ENCODE measurements around the gene RHOB.

Gene RHOB

DNA sequence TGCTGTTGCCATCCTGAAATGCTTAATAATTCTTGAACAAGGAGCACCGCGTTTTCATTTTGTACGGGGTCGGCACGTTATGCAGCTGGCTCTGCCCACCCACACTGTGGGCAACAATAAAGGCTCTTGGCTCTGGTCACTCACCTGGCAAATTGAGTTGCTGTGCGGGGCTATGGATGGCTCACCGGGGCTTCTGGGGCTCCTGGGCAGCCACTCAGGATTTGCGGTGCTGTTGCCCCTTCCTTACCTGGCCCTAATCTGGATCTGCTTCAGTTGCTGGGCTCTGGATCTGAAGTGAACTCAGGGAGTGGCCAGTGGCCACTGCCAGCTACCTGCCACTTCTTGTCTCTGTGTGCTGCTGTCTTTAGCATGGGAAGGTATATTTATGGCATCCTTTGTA lies 22.7 kb downstream of the RHOB start:
- TF ChIP-seq FOXP2 (optimal IDR thresholded peaks at IDR 0.05; ENCODE audit: control extremely low read depth, extremely low read length, insufficient read depth) (no peak), EZH2 (IDR thresholded peaks at IDR 0.05) (no peak), POLR2AphosphoS5 (IDR thresholded peaks at IDR 0.05; ENCODE audit: borderline replicate concordance, low read depth, low read length) (no peak)
- DNase-seq (ENCODE audit: low read depth, low spot score): no peak
- no peaks in the 10 kb centered on the region for H3K9me3 ChIP-seq (ENCODE audit: low read depth, low read length)

DNA sequence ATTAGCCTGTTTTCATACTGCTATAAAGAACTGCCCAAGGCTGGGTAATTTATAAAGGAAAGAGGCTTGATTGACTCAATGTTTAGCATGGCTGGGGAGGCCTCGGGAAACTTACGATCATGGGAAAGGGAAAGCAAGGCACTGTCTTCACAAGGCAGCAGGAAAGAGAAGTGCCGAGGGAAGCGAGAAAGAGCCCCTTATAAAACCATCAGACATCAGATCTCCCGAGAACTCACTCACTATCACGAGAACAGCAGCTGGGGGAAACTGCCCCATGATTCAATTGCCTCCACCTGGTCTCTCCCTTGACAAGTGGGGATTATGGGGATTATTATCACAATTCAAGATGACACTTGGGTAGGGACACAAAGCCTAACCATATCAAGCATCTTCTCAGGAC lies 23.3 kb downstream of the RHOB start:
- DNase-seq (ENCODE audit: low read depth, low spot score): no peak
- Histone ChIP-seq H3K9me3 (ENCODE audit: low read depth, low read length) (no peaks in the 10 kb centered on the region), H3K36me3 (ENCODE audit: insufficient read depth, low read length) (no peaks in the 10 kb centered on the region), H3K27ac (no peak overlapping the region), H3K9ac (ENCODE audit: insufficient read length) (no peak overlapping the region), H3K4me3 (no peak overlapping the region)
- no peak for TF ChIP-seq FOXP2 (optimal IDR thresholded peaks at IDR 0.05; ENCODE audit: control extremely low read depth, extremely low read length, insufficient read depth)
- no peak for TF ChIP-seq EZH2 (IDR thresholded peaks at IDR 0.05)
- no peak for TF ChIP-seq POLR2AphosphoS5 (IDR thresholded peaks at IDR 0.05; ENCODE audit: borderline replicate concordance, low read depth, low read length)

More for the DNA sequence above, 22.7 kb downstream of the RHOB start:
- Histone ChIP-seq H3K9ac (ENCODE audit: insufficient read length) (no peak overlapping the region), H3K4me3 (no peak overlapping the region), H3K36me3 (ENCODE audit: insufficient read depth, low read length) (no peaks in the 10 kb centered on the region), H3K27ac (no peak overlapping the region)

DNA sequence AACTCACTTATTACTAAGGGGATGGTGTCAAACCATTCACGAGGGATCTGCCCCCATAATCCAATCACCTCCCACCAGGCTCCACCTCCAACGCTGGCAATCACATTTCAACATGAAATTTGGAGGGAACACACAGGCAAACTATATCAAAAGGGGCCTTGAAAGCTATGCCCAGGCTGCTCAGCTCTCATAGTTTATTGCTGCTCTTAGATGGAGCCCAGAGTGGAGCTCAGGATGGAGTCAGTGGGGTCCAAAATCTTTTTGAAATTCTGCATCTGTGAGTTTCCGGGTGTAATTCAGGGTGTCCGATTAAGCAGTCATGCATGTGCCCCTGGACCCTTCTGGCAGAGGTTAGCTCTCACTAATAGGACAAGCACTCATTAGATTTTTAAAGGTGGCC lies 24.3 kb downstream of the RHOB start:
- no peaks in the 10 kb centered on the region for H3K9me3 ChIP-seq (ENCODE audit: low read depth, low read length)
- no peak for TF ChIP-seq EZH2 (IDR thresholded peaks at IDR 0.05)
- TF ChIP-seq POLR2AphosphoS5 (IDR thresholded peaks at IDR 0.05; ENCODE audit: borderline replicate concordance, low read depth, low read length): no peak
- no peak for TF ChIP-seq FOXP2 (optimal IDR thresholded peaks at IDR 0.05; ENCODE audit: control extremely low read depth, extremely low read length, insufficient read depth)

DNA sequence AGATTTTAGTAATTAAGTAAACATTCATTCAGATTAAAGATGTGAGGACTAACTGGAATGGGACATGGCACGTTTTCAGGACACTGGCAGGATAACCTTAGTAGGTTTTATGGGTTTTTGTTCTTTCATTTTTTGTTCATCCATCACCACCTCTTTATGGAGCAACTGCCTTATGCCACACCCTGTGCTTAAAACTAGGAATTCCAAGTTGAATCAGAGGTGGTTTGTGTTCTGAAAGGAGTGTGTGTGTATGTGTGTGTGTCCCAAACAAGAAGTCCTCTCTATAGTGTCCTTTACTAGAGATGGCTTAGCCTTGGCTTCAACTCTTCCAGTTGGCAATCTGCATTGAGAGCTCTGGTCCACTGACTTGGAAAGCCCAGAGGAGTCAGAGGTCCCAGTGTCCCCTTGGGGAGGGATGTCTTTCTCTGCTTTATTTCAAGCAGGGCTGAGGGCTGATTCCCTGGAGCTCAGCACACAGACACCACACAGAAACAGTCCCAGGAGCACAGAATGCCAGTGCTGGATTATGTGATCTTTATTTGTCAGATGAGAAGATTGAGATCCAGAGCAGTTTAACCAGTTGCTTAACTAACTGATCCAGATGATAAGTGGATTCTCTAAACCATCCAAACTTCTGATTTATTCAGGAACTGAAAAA lies 25.2 kb downstream of the RHOB start:
- no peaks in the 10 kb centered on the region for H3K9me3 ChIP-seq (ENCODE audit: low read depth, low read length)
- no peak overlapping the region for H3K4me3 ChIP-seq
- no peak for DNase-seq (ENCODE audit: low read depth, low spot score)
- H3K9ac ChIP-seq (ENCODE audit: insufficient read length): no peak overlapping the region
- H3K36me3 ChIP-seq (ENCODE audit: insufficient read depth, low read length): no peaks in the 10 kb centered on the region
- TF ChIP-seq POLR2AphosphoS5 (IDR thresholded peaks at IDR 0.05; ENCODE audit: borderline replicate concordance, low read depth, low read length) (no peak), FOXP2 (optimal IDR thresholded peaks at IDR 0.05; ENCODE audit: control extremely low read depth, extremely low read length, insufficient read depth) (no peak), EZH2 (IDR thresholded peaks at IDR 0.05) (no peak)
- no peak overlapping the region for H3K27ac ChIP-seq

More for the DNA sequence above, 24.3 kb downstream of the RHOB start:
- no peak overlapping the region for H3K9ac ChIP-seq (ENCODE audit: insufficient read length)
- no peak overlapping the region for H3K4me3 ChIP-seq
- no peak for DNase-seq (ENCODE audit: low read depth, low spot score)
- no peak overlapping the region for H3K27ac ChIP-seq
- no peaks in the 10 kb centered on the region for H3K36me3 ChIP-seq (ENCODE audit: insufficient read depth, low read length)

DNA sequence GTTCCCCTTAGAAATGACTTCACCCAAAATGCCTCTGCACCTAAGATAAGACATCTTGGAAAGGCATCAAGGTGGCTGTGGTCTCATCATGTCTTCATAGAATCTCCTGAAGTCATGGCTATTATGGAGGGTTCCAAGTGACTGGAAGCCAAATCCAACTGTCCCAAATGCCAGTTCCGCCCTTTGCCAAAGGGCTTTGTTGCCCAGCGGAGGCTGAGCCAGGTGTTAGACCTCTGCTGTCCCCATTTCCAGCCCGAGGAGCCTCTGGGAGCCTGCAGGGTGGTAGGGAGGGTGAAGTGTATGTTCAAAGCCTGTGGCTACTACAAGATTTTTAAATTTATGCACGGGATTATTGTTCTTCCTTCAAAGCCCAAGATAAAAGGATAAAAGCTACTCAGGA lies 25.7 kb downstream of the RHOB start:
- no peaks in the 10 kb centered on the region for H3K36me3 ChIP-seq (ENCODE audit: insufficient read depth, low read length)
- no peak overlapping the region for H3K27ac ChIP-seq
- no peaks in the 10 kb centered on the region for H3K9me3 ChIP-seq (ENCODE audit: low read depth, low read length)
- H3K9ac ChIP-seq (ENCODE audit: insufficient read length): no peak overlapping the region
- TF ChIP-seq POLR2AphosphoS5 (IDR thresholded peaks at IDR 0.05; ENCODE audit: borderline replicate concordance, low read depth, low read length) (no peak), EZH2 (IDR thresholded peaks at IDR 0.05) (no peak), FOXP2 (optimal IDR thresholded peaks at IDR 0.05; ENCODE audit: control extremely low read depth, extremely low read length, insufficient read depth) (no peak)
- DNase-seq (ENCODE audit: low read depth, low spot score): no peak
- no peak overlapping the region for H3K4me3 ChIP-seq

DNA sequence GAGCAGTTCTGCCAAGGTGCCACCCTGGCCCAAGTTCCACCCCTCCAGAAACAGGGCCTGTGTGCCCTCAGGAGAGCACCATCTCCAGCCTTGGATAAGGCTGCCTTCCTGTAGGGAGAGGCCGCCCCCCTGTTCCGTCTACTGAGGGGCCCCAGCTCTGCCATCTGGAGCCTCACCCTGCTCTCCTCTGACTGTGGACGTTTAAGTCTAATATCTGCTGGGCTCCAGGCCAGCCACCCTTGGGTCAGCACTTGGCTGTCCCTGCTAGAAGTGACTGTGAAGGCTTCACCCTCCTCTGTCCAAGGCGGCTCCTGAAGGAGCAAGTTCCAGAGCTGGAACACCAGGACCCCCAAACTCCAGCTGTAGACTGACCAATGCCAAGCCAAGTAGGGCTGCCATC lies 26.3 kb downstream of the RHOB start:
- Histone ChIP-seq H3K9ac (ENCODE audit: insufficient read length) (no peak overlapping the region), H3K27ac (no peak overlapping the region), H3K36me3 (ENCODE audit: insufficient read depth, low read length) (no peaks in the 10 kb centered on the region), H3K9me3 (ENCODE audit: low read depth, low read length) (no peaks in the 10 kb centered on the region), H3K4me3 (no peak overlapping the region)
- TF ChIP-seq FOXP2 (optimal IDR thresholded peaks at IDR 0.05; ENCODE audit: control extremely low read depth, extremely low read length, insufficient read depth): no peak
- no peak for TF ChIP-seq POLR2AphosphoS5 (IDR thresholded peaks at IDR 0.05; ENCODE audit: borderline replicate concordance, low read depth, low read length)
- TF ChIP-seq EZH2 (IDR thresholded peaks at IDR 0.05): no peak
- no peak for DNase-seq (ENCODE audit: low read depth, low spot score)

DNA sequence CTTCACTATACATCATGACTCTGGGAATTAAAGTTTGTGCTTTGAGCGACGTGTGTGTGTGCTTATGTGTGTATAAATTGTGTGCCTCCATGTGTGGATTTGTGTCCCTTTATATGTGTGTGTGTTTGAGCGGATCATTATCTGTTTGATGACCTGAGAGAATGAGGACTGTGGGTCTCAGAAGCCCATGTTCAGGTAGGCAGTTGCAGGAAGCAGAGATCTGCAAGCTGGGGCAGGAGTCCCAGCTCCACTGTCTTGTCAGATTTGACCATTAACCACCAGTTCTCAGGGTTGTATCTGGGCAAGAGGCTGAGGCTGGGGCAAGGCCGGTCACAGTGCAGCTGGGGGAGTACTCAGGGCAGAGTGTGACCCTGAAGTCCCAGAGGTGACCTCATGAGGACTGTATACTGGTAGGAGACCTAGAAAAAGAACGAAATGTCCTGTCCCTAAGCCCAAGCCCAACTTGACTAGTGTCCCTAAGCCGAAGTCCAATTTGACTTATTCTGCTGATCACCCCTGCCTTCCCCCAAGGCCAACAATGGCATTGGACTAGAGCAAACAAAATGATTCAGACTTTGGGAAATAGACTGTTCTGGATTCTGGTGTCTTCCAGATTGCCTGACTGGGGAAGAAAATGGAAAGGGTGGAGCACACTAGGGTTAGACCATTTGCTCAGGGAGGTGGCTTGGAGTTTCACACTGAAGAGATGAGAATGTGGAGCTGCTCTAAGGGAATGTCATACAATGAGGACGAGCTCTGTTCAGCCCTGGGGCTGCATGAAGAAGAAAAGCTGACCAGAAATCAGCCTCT lies 28.1 kb downstream of the RHOB start:
- TF ChIP-seq EZH2 (IDR thresholded peaks at IDR 0.05): no peak
- no peak for TF ChIP-seq FOXP2 (optimal IDR thresholded peaks at IDR 0.05; ENCODE audit: control extremely low read depth, extremely low read length, insufficient read depth)
- TF ChIP-seq POLR2AphosphoS5 (IDR thresholded peaks at IDR 0.05; ENCODE audit: borderline replicate concordance, low read depth, low read length): no peak
- Histone ChIP-seq H3K9me3 (ENCODE audit: low read depth, low read length) (no peaks in the 10 kb centered on the region), H3K9ac (ENCODE audit: insufficient read length) (no peak overlapping the region), H3K27ac (no peak overlapping the region), H3K36me3 (ENCODE audit: insufficient read depth, low read length) (no peaks in the 10 kb centered on the region), H3K4me3 (no peak overlapping the region)
- no peak for DNase-seq (ENCODE audit: low read depth, low spot score)

DNA sequence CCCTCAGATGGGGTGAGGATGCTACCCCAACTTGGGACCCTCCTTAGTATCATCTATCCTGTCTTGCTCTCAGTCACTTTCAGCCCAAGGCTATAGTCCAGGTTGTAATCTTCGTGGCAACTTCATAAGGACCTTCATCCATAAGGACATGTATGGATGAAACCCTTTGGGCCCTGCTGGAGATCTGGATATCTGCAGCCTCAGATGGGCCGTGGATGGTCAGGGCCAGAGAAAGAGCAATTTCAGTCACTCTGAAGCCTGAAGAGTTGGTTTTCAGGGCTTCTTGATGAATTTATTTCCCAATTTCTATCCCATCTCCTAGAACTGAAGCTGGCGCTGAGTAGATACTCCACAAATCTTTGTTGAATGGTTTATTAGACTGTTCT lies 28.7 kb downstream of the RHOB start:
- no peak for DNase-seq (ENCODE audit: low read depth, low spot score)
- H3K27ac ChIP-seq: no peak overlapping the region
- no peaks in the 10 kb centered on the region for H3K9me3 ChIP-seq (ENCODE audit: low read depth, low read length)

More for the DNA sequence above, 28.7 kb downstream of the RHOB start:
- Histone ChIP-seq H3K9ac (ENCODE audit: insufficient read length) (no peak overlapping the region), H3K4me3 (no peak overlapping the region), H3K36me3 (ENCODE audit: insufficient read depth, low read length) (no peaks in the 10 kb centered on the region)
- TF ChIP-seq EZH2 (IDR thresholded peaks at IDR 0.05): no peak
- no peak for TF ChIP-seq POLR2AphosphoS5 (IDR thresholded peaks at IDR 0.05; ENCODE audit: borderline replicate concordance, low read depth, low read length)
- TF ChIP-seq FOXP2 (optimal IDR thresholded peaks at IDR 0.05; ENCODE audit: control extremely low read depth, extremely low read length, insufficient read depth): no peak

All from SK-N-MC (cell line).